Femur (tissue), 1 donor: ENCODE data around the gene MGLL.

Experiments used
- DNase-seq: peaks from one replicate; pipeline ENCODE4 v3.0.0-alpha.2; 2017

The MGLL gene

DNA sequence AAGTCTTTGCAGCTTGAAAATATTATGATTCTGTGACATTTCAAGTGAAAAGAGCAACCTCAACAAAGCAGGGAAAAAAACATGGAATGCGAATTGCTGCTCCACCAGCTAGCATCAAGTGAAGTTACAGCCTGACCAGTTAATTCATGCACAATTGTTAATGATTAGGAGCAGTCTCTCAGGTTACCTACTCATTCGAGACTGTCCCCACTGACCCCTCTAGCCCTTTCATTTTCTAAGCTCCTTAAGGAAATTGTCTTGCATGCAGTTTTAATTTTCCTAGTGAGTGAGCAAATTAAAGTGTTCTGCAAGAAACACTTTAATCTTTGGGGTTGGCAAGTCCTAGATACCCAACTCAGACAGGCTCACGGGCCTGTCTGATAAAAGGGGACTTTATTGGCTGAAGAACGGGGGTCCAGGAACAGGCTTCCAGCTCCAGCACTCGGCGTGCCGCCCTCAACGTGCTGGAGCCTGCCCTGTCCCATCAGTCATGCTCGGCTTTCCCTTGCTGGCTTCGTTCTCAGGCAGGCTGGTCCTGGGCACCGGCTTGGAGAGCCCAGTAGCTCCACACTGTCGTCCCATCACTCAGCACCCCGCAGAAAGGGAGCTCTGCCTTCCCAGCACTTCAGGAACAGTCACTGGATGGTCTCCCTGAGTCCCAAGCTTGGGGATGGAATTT lies 175.0 kb downstream of the MGLL start:
- no peak for DNase-seq

DNA sequence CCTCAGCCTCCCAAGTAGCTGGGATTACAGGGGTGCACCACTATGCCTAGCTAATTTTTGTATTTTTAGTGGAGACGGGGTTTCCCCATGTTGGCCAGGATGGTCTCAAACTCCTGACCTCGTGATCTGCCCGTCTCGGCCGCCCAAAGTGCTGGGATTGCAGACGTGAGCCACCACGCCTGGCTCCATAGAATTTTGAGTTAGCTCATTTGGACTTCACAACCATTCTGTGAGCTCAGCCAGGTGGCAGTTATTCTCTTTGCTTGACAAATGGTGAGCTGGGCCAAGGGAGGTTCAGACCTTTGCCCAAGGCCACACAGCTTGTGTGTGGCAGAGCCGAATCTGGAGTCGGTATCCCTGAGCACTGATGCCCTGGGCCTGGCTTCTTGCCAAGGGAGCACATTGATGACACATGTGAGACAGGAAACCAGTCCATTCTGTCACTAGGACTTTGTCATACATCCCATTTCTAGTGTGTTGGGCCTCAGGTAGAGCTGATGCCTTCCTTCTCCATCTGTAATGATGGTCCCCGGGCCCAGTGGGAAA lies 175.7 kb downstream of the MGLL start:
- DNase-seq = no peak

- DNase-seq = no peak
Observed at GRCh38 chr3:127645371-127646015, 176.8 kb downstream of the MGLL start.

DNA sequence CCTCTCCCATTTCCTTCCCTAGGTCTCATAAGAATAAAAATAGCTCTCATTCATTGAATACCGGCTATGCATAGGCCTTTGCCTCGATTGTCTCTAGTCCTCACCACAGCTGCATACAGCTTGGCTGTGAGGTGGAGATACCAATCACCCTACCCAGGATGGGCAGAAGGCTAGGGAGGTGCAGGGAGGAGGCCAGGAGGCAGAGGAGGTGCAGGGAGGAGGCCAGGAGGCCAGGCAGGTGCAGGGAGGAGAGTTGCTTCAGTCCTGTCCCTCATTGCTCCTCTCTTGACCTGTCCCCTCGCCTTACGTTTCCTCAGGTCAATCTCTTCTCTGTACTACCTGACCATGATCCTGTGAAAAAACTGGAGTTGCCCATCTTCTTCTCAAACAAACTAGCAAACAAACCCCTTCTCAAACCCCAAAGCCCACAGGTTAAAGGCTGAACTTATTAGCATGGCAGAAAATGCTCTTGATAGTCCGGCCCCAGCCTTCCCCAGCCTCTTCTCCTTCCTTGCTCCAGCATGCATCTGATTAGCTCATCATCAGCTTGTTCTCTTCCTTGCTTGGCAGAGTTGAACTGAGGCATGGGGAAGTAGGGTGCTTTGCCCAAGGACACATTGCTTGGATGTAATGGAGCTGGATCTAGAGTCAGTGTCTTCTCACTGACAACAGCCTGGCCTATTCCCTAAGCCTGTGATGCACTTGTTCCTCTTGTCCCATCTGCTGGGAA lies 177.5 kb downstream of the MGLL start:
- DNase-seq = no peak

- no peak for DNase-seq
Observed at GRCh38 chr3:127640042-127640355, 182.3 kb downstream of the MGLL start.

GRCh38 chr3:127639173-127640041 lies 182.9 kb downstream of the MGLL start:
- no peak for DNase-seq
